Ovary (tissue), 9 donors: ENCODE measurements around the gene ELOVL5. TPM values are rescaled to one million over a fixed set of nuclear protein-coding genes. Genes with fewer than 3 reads are reported as not detected.

Experiments
- DNase-seq, 5 donors: peaks; one replicate each; pipeline ENCODE4 v3.0.0-alpha.2; 2019 to 2020
- H3K27ac ChIP-seq, 2 donors: fragments of 200-600 bp; one replicate each; pipeline versions ENCODE4 v1.5.1 to v1.8.0; 2019 to 2022
- H3K27me3 ChIP-seq: fragments of 200-600 bp; one replicate; pipeline ENCODE4 v1.8.0; 2022
- H3K36me3 ChIP-seq: fragments of 200-600 bp; sonication (generic); one replicate; pipeline ENCODE4 v1.5.1; 2019
- H3K4me1 ChIP-seq: one replicate; pipeline ENCODE4 v1.8.1; 2013; ENCODE audit warnings: mild to moderate bottlenecking, moderate library complexity; ENCODE audit not compliant: insufficient read depth
- H3K4me3 ChIP-seq: fragments of 200-600 bp; sonication (generic); one replicate; pipeline ENCODE4 v1.5.1; 2017
- H3K9me3 ChIP-seq, 2 donors: fragments of 200-600 bp in 1 of 2; sonication (generic) in 1 of 2; one replicate each; pipeline versions ENCODE4 v1.5.1 to v1.8.1; 2013 to 2019; ENCODE audit warnings: mild to moderate bottlenecking in 1 of 2, moderate library complexity in 1 of 2
- CTCF ChIP-seq, 3 donors: fragments of 450-650 bp in 2 of 3; fragments of 200-600 bp in 1 of 3; IDR thresholded peaks; one replicate each; pipeline versions ENCODE4 v1.5.1 to v1.8.0; 2016 to 2022; ENCODE audit warnings: antibody characterized with exemption in 3 of 3, mild to moderate bottlenecking in 1 of 3
- EP300 ChIP-seq: sonication (generic); formaldehyde crosslinking; IDR thresholded peaks from one replicate; pipeline ENCODE4 v1.6.1; 2017; ENCODE audit warnings: antibody characterized with exemption
- POLR2A ChIP-seq: fragments of 450-650 bp; IDR thresholded peaks from one replicate; pipeline ENCODE4 v1.6.1; 2017; ENCODE audit warnings: antibody characterized with exemption, mild to moderate bottlenecking, moderate library complexity
- WGBS, 3 donors: extraction: QIAGEN DNeasy Blood & Tissue Kit in 1 of 3; methylation state at CpG; one replicate each; pipeline versions ENCODE4 v1.1.5 to v1.1.7; 2013 to 2017; 5-methylcytosine and 5-hydroxymethylcytosine counted together
- intact Hi-C, 4 donors: fragments of 100-400 bp; cut with DNase I; formaldehyde crosslinking; loops; one replicate each; pipeline versions ENCODE4 v1.11.0 to v1.15.1; 2022 to 2023
- polyA plus RNA-seq, 2 donors: library from polyadenylated mRNA; stranded (reverse); fragments of 200-250 nt in 1 of 2; fragments of 350-450 nt in 1 of 2; fragmentation: Illumina TruSeq in 1 of 2; extraction: RNeasy Lipid Tissue Mini Kit (QIAGEN cat#74804) in 1 of 2; gene quantifications; one replicate each; pipeline ENCODE4 v1.2.3, GENCODE V29; 2013 to 2014
- total RNA-seq, 7 donors: library from RNA; depleted of rRNA in 2 of 7; stranded (reverse); fragments of >200 nt in 2 of 7; fragmentation: NEBNext Ultra II Directional in 3 of 7; extraction: Animal tissue kit (Norgen Biotek cat#: 25700) in 3 of 7; gene quantifications; one replicate each; pipeline versions ENCODE4 v1.1.0 to v1.2.4, GENCODE V29; 2016 to 2023
- donor health status: DM: no; HTN: no; CAD: no; lungs with moderate emphysema.
- donor health status: DM: no; HTN: no; CAD: no.
- donor health status: Bipolar disorder and iron deficiency.
- donor health status: DM: yes; HTN: yes; CAD: no.
- donor health status: DM: no; HTN: no; CAD: no.
- donor health status: DM: yes; HTN: yes; CAD: no.

Gene ELOVL5
- total and polyA plus RNA-seq, 9 donors, result 14.7 to 191 (median 41.8) TPM

GRCh38 chr6:53240139-53240538, 108.6 kb downstream of the ELOVL5 start:
- DNase-seq, result no peak
- no peak overlapping the region for H3K27ac ChIP-seq
- no peak overlapping the region for H3K4me3 ChIP-seq
- TF ChIP-seq EP300, result no peak
- no peak for TF ChIP-seq CTCF (IDR thresholded peaks at IDR 0.05)
- TF ChIP-seq POLR2A, result no peak
- no peaks in the 10 kb centered on the region for H3K4me1 ChIP-seq
- WGBS, 3 donors, result 95 to 98% (median 97%) methylated on average over 3 of the region's 3 CpGs
- no peaks in the 10 kb centered on the region for H3K27me3 ChIP-seq
- no peaks in the 10 kb centered on the region for H3K36me3 ChIP-seq
- intact Hi-C loops, result no loop called here
- no peaks in the 10 kb centered on the region for H3K9me3 ChIP-seq

- Histone ChIP-seq H3K27ac (no peak overlapping the region), H3K9me3 (no peaks in the 10 kb centered on the region), H3K4me3 (no peak overlapping the region), H3K27me3 (no peaks in the 10 kb centered on the region), H3K4me1 (no peaks in the 10 kb centered on the region), H3K36me3 (no peaks in the 10 kb centered on the region)
- 95 to 97% (median 97%) methylated on average over 3 of the region's 3 CpGs for WGBS, 3 donors
- no peak for TF ChIP-seq EP300
- TF ChIP-seq CTCF (IDR thresholded peaks at IDR 0.05), result no peak
- TF ChIP-seq POLR2A, result no peak
- no peak for DNase-seq
- intact Hi-C loops, result no loop called here
Measured at GRCh38 chr6:53239526-53239925, 109.2 kb downstream of the ELOVL5 start.

GRCh38 chr6:53238311-53238710, 110.4 kb downstream of the ELOVL5 start:
- Histone ChIP-seq H3K4me1 (no peaks in the 10 kb centered on the region), H3K36me3 (no peaks in the 10 kb centered on the region)
- intact Hi-C loops, result no loop called here

GRCh38 chr6:53236241-53236640, 112.5 kb downstream of the ELOVL5 start:
- no peaks in the 10 kb centered on the region for H3K9me3 ChIP-seq
- H3K4me3 ChIP-seq, result no peak overlapping the region
- DNase-seq, result no peak
- no peaks in the 10 kb centered on the region for H3K4me1 ChIP-seq
- 40 to 56% (median 40%) methylated on average over 3 of the region's 3 CpGs for WGBS, 3 donors
- H3K36me3 ChIP-seq, result no peaks in the 10 kb centered on the region
- no peaks in the 10 kb centered on the region for H3K27me3 ChIP-seq
- intact Hi-C loops, result no loop called here
- TF ChIP-seq CTCF (IDR thresholded peaks at IDR 0.05) (no peak), EP300 (no peak), POLR2A (no peak)
- no peak overlapping the region for H3K27ac ChIP-seq

More at GRCh38 chr6:53238311-53238710, 110.4 kb downstream of the ELOVL5 start:
- no peaks in the 10 kb centered on the region for H3K9me3 ChIP-seq
- DNase-seq, result no peak
- no peaks in the 10 kb centered on the region for H3K27me3 ChIP-seq
- H3K4me3 ChIP-seq, result no peak overlapping the region
- TF ChIP-seq EP300 (no peak), CTCF (IDR thresholded peaks at IDR 0.05) (no peak), POLR2A (no peak)
- 14 to 36% (median 21%) methylated on average over 3 of the region's 3 CpGs for WGBS, 3 donors
- no peak overlapping the region for H3K27ac ChIP-seq
